HG03064 (cell line): ENCODE measurements around the gene PAPPA2.
"Not testable (repeated sequence)": the region's sequence is repeated elsewhere in the genome, so short reads cannot be mapped to it uniquely, and the experiment has no call there.

Experiments used
- ATAC-seq: cut with Tn5 transposase; IDR thresholded peaks from one replicate; pipeline ENCODE4 v1.9.1; 2021; ENCODE audit warnings: low read depth; ENCODE audit not compliant: unreplicated experiment

PAPPA2 gene

GRCh38 chr1:176462674-176463378 is at the start of gene PAPPA2:
Gene PAPPA2 (plus strand): TSS chr1:176463175. CDS start chr1:176556323, 93,148 bp downstream.
- ATAC-seq: no peak

- ATAC-seq: no peak
These were observed 46.2 kb upstream of the PAPPA2 start for GRCh38 chr1:176416777-176417176.

GRCh38 chr1:176419608-176420007 is 43.4 kb upstream of the PAPPA2 start:
- not testable (repeated sequence) for ATAC-seq

GRCh38 chr1:176434234-176434633 is 28.7 kb upstream of the PAPPA2 start:
- no peak for ATAC-seq

- no peak for ATAC-seq
These were observed 26.7 kb upstream of the PAPPA2 start for GRCh38 chr1:176436251-176436650.

GRCh38 chr1:176440176-176440575 is 22.8 kb upstream of the PAPPA2 start:
- no peak for ATAC-seq

GRCh38 chr1:176444286-176444685 is 18.7 kb upstream of the PAPPA2 start:
- no peak for ATAC-seq

GRCh38 chr1:176445402-176445801 is 17.6 kb upstream of the PAPPA2 start:
- ATAC-seq: no peak

- ATAC-seq: no peak
These were observed 14.6 kb upstream of the PAPPA2 start for GRCh38 chr1:176448340-176448739.

- ATAC-seq: no peak
These were observed 12.4 kb upstream of the PAPPA2 start for GRCh38 chr1:176450526-176450925.

GRCh38 chr1:176451741-176452140 is 11.2 kb upstream of the PAPPA2 start:
- ATAC-seq: not testable (repeated sequence)

- ATAC-seq: no peak
These were observed 6.2 kb upstream of the PAPPA2 start for GRCh38 chr1:176456795-176457194.

GRCh38 chr1:176460544-176461336 is 2.2 kb upstream of the PAPPA2 start:
- no peak for ATAC-seq

- no peak for ATAC-seq
These were observed 1.4 kb upstream of the PAPPA2 start for GRCh38 chr1:176461576-176461975.

- ATAC-seq: no peak
These were observed 3.5 kb downstream of the PAPPA2 start for GRCh38 chr1:176466514-176466913.

GRCh38 chr1:176469450-176470010 is 6.6 kb downstream of the PAPPA2 start:
- ATAC-seq: no peak

GRCh38 chr1:176471338-176472121 is 8.6 kb downstream of the PAPPA2 start:
- ATAC-seq: no peak

GRCh38 chr1:176479971-176480370 is 17.0 kb downstream of the PAPPA2 start:
- ATAC-seq: no peak

- ATAC-seq: no peak
These were observed 17.8 kb downstream of the PAPPA2 start for GRCh38 chr1:176480750-176481149.

- no peak for ATAC-seq
These were observed 22.1 kb downstream of the PAPPA2 start for GRCh38 chr1:176485083-176485482.

- no peak for ATAC-seq
These were observed 31.5 kb downstream of the PAPPA2 start for GRCh38 chr1:176494436-176494835.
